GM10847 (cell line): ENCODE data around the gene ANP32B.

Experiments
- POLR2A ChIP-seq: IDR thresholded peaks from 2 replicates; pipeline ENCODE4 v1.6.1; 2011; ENCODE audit not compliant: insufficient read length; ENCODE audit errors: extremely low read depth

The ANP32B gene

DNA sequence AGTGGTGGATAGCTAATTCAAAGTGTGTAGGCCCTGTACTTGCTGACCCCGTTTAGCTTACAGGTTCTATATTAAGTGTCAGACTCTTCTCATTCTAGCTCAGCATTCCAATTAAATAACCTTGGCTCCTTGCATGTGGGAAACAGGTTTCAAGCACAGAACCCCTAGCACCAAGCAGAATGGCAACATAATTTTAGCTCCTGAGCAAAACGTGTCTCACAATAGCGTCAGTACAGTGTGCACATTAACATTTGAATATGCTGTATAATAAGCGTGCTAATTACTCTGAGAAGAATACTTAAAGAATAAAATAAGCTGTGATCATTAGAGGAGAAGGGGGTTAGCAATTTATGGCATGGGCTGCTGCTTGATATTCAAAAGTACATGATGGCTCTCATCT lies 21.0 kb upstream of the ANP32B start:
- no peak for TF ChIP-seq POLR2A

DNA sequence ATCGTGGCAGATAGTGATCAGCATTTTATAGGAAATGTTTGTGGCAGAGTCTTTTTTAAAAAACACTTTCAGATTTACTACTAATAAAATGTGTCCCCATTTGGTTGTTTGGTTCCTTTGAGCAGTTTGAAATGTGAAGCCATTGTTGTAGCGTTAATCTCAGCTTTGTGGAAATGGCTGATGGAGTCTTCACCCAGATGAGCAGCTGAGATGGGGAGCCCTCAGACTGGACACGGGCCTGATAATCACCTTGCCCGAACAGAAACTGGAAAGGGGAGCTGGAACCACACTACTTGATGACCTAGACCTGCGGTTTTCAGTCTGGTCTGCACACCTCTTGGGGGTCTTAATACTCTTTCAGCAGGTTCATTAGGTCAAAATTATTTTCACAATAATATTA lies 20.6 kb upstream of the ANP32B start:
- no peak for TF ChIP-seq POLR2A

DNA sequence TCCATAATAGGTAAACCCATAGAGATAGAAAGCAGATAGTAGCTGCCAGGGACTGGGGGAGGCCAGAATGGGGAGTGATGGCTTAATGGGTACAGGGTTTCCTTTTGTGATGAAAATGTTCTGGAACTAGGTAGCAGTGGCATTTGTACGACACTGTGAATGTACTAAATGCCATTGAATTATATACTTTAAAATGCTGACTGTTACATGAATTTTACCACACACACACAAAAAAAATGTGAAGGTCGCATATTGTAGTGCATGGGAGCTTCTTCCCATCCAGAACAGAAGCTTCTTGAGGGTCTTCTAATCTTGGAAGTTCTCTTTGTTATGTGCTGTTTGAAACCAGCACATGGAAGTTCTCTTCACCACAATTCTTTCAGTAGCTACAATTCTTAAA lies 19.9 kb upstream of the ANP32B start:
- no peak for TF ChIP-seq POLR2A

DNA sequence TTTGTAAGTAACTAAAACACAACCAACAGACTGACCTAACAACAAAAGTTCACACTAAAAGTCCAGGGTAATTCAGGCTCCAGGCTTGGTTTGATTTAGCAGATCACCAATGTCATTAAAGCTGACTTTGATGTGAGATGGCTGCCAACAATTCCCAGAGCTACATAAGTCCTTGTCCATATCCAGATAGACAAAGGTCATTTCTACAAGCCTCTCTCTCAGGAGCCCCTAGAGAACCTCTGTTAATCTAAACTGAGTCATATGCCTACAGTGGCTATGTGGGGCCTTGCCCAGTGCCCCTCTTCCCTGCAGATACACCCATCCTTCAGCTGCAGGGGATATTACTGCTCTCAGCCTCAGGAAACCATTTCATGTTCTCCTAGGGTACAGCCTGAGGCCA lies 18.2 kb upstream of the ANP32B start:
- TF ChIP-seq POLR2A, result no peak

DNA sequence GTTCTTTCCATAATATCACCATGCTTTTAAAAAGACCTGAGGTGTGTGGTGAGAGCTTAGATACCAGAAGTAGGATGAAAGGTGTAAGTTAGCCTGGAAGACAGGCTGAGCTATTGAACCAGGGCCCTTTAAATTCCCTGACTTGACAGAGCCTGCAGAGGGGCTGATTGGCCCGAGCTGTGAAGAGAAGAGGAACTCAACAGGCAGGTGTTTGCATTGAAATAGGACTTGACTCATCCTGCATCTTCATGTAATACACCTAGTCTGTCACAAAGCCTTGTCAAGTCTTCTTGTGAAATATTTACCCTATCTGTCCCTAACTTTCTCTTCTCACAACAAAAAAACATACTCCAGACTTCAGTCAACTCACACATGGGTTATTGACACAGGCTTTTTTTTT lies 16.6 kb upstream of the ANP32B start:
- no peak for TF ChIP-seq POLR2A

DNA sequence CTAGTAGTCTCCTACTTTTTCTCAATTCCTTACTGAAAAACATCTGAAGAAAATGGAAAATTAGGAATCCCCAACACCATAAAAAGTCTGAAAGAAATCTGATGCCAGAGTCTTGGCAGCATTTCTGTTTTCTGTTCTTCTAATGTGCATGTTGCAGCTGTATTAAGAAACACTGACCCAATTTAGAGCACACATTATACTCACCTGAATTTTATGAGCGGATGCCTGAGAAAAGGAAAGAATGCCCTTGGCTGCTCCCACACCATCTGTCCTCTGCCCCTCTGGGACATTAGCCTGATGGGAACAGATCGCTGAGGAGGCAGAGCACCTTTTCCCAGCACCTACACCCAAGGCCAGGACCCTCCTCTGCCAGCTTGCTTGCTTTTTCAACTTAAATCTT lies 14.1 kb upstream of the ANP32B start:
- no peak for TF ChIP-seq POLR2A

DNA sequence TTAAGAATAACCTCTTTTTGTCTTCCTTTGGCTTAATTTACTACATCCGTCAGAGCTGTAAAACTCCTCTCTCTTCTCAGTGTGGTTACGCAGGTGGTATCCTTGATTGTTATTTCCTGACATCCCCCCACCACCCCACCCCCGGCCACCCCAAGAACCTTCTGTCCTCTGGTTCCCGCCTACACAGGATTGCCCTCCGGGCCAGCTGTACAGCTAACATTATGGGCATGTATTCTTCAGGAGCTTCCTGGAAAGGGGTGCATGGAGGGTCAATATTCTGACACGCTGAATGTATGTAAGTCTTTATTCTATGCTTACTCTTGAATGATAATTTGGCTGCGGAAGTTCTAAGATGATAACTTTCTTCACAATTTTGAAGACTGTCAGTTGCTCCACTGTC lies 13.0 kb upstream of the ANP32B start:
- no peak for TF ChIP-seq POLR2A

DNA sequence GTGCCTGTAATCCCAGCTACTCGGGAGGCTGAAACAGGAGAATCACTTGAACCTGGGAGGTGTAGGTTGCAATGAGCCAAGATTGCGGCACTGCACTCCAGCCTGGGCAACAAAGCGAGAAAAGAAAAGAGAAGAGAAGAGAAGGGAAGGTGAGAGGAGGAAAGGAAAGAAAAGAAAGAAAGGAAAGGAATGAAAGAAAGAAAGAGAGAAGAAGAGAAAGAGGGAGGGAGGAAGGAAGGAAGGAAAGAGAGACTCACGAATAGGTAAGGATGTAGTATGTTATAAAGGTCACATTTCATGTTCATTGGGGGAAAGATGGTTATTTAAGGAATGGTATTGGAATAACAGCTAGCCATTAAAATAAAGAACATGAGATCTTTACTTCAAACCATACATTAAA lies 10.4 kb upstream of the ANP32B start:
- no peak for TF ChIP-seq POLR2A

DNA sequence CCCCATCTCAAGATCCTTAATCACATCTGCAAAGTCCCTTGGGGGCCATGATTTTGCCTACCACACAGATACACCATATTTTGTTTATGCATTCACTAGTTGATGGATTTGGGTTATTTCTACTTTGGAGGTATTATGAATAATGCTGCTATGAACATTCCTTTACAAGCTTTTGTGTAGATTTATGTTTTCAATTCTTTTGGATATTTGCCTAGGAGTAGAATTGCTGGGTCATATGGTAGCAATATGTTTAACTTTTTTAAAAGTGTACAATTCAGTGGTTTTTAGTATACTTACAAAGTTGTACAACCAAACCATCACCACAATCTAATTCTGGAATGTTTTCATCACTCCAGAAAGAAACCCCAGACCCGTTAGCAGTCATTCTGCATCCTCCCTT lies 7.8 kb upstream of the ANP32B start:
- no peak for TF ChIP-seq POLR2A

DNA sequence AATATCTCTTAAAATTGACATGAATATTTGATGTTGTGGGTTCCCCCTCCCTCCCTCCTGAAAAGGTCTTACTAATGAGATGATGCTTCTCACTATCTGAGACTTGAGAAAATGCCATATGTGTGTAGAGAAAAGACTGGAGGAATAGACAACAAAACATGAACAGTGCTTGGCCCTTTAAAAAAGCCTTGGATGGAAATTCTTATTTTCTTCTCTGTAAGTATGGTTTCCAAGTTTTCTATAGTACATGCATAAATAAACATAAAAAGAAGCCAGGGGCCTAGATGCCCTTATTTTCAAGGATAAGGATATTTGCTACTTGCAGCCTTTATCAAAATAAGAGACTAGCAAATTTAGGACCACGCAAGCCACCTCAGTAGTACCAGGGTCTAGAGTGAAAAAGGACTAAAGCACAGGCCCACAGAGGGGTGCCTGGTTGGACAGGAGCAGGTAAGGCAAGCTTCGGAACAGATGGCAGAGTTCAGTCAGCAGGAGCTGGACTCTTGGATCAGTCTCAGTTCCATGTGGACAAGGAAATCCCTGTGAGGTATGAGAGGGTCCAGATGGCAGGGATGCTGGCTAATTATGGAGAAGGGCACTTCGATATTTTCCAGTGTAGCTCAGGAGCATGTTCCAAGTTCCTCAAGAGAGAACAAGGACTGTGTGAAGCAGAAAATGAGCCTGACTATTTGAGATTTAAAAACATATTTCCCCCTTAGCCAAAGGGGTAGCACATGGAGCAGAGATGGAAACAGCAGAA lies 4.6 kb upstream of the ANP32B start:
- TF ChIP-seq POLR2A, result no peak

DNA sequence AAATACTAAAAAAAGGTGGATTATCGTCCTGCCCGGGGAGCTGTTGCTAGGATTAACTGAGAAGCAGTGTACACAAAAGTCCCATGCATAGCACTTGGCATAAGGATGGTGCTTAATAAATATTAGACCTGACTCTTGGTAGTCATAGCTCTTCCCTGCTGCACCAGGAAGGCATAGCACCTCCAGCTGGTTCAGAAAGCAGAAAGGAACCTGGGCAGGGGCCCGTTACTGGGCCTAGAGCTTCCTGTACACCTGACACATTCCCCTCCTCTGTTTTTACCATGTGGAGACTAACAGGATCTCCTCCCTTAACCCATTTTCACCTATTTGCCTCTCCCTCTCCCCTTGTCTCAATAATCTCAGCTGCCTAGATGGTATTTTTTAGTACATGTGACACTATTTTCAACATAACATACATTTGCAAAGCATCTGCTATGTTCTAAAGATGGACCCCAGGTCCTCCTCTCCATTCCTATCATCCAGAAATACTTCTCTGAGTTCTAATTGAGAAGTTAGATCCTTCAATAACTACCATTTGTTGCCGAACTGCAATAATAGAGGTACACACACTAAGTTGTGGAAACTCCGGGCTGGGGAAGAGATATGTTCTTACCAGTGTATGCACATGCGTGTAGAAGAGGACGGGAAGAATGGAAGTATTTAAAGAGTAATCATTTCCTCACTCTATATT lies 3.2 kb upstream of the ANP32B start:
- no peak for TF ChIP-seq POLR2A

DNA sequence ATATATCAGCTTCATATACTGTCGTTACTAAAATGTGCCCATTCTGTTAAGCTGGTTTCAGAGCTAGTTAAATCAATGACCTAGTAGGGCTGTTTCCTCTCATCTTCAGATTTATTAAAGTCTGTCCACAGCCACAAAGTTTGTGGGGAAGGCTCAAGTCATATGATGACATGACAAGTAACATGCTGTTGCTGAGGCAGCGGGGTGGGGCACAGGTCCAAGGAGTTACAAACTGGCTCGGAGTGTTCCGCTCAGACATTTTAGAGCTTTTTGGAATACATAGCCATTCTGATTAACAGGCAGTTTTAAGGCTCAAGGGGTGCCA lies 2.7 kb upstream of the ANP32B start:
- TF ChIP-seq POLR2A, result no peak

DNA sequence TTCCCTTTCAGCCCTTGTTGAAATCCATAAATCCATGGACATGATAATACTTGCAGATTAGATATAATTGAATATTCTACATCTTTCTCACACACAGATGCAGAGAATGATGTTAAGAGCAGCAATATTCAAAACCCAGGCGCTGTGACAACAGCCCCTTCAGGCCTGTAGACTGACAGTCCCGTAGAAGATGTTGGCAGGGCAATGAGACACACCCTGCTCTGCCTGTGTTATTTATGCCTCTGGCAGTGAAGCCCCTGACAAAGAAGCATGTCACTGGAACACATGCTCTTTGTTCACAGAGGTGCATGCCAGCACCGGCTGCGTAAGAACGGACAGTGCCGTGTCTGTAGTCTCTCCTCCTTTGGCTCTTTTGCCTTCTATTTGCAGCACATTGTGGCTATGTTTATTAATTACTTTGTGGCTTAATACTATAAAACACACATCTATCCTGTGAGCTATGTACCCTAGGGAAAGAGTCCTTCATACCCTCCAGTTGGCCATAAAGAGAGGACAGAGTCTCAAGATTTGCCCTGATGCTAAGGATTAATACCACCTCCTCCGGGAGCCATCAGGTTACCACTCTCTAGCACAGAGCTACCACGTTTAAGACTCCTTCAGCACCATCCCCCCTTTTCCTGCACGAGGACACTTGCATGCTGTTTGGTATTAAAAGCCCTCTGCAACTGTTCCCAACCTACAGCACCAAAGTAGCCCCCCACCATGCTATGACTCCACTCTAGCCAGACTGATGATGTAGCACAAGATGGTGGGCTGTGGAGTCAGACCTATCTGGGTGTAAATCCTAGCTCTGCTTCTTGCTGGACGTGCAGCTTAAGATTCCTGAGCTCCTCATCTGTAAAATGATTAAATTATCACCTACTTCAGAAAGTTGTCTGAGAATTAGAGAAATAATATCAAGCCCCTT lies 2.0 kb upstream of the ANP32B start:
- TF ChIP-seq POLR2A, result no peak

DNA sequence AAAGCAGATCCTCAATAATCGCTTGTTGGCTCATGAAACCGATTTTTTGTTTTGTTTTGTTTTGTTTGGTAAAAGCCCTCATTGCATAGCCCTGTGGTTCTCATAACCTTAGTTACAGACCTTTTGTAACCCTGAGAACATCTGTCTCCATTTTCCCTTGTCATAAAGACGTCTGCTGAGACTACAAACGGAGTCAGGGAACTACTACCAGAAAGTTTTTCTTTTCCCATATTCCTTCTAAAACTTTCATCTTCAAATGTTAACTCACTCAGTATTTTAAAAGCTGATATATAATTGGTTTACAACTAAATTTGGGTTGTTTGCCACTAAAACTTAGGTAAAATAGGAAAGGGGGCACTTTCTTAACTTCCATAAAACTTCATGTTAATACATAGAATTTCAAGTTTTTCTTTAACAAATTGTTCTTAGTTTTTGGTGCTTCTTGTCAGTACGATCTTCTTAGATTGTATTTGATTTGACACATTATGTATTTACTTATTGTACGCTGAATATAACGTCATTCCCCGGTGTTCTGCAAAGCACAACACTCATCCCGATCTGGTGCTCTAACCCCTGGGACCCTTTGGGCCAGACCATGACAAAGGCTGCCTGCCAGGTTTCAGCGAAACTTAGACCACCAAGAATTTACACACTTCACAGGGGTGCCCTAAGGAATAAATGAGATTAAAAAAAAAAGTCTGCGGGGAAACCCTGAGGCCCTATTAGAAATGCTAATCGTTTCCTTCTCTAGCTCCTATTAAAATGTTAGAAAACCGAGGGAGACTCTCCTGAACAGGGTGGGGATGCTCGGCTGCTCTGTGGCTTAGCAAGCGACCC lies 1.1 kb upstream of the ANP32B start:
- TF ChIP-seq POLR2A, result no peak

DNA sequence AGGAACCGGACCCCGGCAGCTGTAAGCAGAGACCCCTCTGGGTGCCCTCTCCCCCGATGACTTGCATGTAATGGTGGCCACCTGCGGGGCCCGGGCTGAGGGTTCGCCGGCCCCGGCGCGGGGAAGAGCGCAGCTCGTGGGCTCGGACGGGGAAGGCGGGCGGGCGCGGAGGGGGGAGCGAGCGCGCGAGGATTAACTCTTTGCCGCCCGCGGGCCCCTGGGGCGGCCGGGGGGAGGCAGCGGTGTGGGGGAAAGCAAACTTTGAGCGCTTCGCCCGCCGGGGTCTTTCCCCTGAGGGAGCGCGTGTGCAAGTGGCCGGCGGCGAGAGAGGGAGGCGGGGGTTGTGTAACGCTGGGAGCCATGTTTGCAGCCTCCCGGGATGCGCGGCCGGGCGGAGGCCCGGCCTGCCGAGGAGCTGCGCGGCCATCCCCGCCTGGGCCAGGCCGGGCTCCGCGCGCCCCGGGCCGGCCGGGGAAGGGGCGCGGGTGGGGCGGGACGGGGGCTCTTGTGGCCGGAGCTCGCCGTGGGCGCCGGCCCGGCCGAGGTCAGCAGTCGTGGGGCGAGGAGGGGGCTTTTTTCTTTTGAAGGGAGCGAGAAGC lies 547 bp downstream of the ANP32B start:
- peak; percentile 21 for TF ChIP-seq POLR2A
